ENCODE results near the gene AP1S3.
"Not testable (repeated sequence)": the region's sequence is repeated elsewhere in the genome, so short reads cannot be mapped to it uniquely, and the experiment has no call there.

The AP1S3 gene

DNA sequence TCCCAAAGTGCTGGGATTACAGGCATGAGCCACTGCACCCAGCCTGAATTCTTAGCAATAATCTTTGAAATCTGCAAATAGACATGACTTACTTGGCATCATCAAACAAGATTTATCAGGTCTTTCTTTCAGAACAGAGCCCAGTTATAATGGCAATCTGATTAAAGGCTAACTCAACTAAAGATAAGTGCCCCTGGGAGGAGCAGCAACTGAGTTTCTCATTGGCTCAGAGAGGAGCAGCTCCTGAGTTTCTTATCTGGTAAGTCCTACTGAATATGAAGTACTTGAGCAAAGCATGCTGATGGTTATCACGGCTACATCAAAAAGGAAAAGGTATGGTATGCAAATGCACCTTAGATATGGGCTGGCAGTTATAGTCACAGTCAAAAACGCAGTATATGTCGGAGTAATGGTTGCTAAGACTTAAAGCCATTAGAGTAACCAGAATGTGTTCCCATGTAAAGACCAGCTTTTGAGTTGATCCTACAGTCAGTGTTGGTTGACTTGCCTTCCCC, 15.0 kb upstream of the AP1S3 start:
- DNase-seq (ENCODE audit: low read depth): no peak

DNA sequence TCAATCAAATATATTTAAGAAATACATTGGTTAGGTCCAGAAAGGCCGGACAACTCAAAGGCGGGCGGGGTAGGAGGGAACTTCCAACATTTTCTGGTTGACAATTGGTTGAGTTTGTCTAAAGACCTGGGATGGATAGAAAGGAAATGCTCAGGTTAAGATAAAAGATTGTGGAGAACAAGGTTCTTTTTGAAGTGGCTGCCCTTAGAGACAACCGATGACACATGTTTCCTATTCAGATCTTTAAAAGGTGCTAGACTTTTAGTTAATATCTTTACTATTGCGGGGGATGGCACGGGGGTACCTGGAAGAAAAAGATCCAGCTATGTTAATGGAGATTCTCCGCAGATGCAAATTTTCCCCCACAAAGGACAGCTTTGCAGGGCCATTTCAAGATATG, 10.0 kb upstream of the AP1S3 start:
- no peak for DNase-seq (ENCODE audit: low read depth)

DNA sequence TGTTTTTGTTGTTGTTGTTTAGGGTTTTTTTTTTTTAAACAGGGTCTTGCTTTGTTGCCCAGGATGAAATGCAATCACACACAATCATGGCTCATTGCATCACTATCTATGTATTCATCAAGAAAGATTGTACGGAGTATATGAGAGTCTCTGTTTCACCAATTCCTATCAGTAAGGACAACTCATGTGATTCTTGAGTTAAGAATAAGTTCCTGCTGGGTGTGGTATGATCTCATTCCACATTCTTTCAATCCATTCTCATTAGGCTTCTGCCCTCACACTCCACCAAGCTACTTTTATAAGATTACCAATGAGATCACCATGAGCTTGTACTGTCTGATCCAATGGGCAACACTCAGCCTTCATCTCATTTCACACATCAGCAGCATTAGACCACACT, 9.1 kb upstream of the AP1S3 start:
- DNase-seq (ENCODE audit: low read depth): peak; percentile 43

- no peak for DNase-seq (ENCODE audit: low read depth)
Measured at GRCh38 chr2:223841436-223842190, 4.2 kb upstream of the AP1S3 start.

DNA sequence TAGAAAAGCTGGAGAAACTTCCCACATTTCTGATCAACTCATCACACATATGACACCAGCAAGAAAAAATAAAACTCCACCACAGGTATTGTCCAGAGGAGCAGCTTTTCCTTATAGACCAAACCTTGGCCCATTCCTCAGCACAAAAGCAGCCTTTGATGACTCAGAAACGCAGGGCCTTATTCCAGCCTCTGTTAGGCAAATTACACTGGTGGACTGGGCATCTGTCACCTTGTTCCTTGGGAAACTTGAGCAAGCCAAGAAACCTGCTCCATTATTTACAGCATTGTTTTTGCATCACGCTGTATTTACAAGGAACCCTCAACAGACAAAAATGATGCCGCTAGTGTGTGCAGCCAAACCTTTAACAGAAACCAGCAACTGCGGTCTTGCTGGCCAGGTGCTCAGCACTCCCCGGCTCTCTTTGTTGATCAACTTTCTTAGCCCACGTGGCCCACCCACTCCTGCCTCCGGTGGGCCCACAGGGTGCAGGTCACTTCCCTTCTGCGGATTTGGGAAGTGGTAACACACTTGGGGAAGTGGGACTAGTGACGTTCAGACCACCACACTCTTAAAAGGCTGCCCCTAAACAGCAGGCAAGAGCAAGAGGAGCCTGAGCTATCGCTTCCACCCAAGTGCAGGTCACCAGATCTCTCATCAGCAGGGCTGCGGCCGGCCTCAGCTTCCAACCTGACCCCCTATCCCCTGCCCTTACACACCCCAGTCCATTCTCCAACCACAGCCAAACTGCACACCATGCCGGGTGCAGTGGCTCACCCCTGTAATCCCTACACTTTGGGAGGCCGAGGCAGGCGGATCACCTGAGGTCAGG, 1.5 kb downstream of the AP1S3 start:
- no peak for DNase-seq (ENCODE audit: low read depth)

DNA sequence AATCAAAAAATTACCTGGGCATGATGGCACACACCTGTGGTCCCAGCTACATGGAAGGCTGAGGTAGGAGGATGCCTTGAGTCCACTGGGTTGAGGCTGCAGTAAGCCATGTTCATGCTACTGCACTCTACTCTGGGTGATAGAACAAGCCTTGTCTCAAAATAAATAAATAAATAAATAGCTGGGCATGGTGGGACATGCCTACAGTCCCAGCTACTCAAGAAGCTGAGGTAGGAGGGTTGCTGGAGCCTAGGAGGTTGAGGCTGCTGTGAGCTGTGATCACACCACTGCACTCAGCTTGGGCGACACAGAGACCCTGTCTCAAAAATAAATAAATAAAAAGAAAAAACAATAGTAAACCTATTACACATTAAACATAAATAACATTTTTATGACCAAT, 3.0 kb downstream of the AP1S3 start:
- no peak for DNase-seq (ENCODE audit: low read depth)

GRCh38 chr2:223832241-223832903, 5.0 kb downstream of the AP1S3 start:
- DNase-seq (ENCODE audit: low read depth): no peak

GRCh38 chr2:223829128-223829527, 8.3 kb downstream of the AP1S3 start:
- no peak for DNase-seq (ENCODE audit: low read depth)

DNA sequence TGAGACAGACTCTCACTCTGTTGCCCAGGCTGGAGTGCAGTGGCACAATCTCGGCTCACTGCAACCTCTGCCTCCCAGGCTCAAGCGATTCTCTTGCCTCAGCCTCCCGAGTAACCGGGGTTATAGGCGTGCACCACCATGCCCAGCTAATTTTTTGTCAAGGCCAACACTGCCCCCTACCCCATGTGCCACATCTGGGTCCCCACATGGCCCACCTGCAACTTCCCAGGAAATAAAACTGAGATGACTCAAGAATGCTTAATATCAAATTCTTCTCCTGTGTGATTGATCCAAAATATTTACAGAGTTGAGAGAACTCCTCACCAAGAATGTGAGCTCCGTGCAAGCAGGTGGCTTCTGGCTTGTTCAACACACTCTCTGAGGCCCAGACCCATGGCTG, 9.1 kb downstream of the AP1S3 start:
- no peak for DNase-seq (ENCODE audit: low read depth)

DNA sequence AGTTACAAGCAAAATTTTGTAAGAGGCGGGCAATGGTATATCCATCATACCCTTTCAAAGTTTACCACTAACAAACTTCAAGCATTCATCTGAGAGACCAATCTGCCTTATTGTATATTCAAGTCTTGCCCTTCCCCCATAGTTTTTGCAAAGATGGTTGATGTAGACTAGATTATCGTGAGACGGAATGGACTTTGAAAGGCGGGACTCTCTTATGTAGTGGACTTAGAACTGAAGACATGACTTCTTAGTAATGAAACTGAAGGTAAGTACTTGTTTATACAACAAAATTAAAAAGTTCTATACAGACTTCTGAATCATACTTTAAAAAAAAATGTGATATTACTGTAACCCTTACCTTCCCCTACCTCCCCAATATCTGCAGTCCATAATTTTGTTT, 10.4 kb downstream of the AP1S3 start:
- DNase-seq (ENCODE audit: low read depth): no peak

DNA sequence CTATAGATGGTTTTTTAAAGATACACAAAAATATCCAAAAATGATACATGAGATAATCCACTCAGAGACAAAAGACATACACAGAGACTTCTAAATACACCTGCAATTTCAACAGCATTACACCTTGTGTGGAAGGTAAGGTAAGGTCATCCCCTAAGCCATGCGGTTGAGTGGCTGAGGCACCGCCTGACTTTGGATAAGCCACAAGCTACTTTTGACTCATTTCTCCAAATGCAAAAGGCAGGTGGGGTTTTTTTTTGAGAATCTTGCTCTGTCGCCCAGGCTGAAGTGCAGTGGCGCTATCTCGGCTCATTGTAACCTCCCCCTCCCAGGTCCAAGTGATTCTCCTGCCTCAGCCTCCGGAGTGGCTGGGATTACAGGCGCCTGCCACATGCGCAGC, 13.1 kb downstream of the AP1S3 start:
- no peak for DNase-seq (ENCODE audit: low read depth)

GRCh38 chr2:223822818-223823217, 14.6 kb downstream of the AP1S3 start:
- DNase-seq (ENCODE audit: low read depth): no peak

- no peak for DNase-seq (ENCODE audit: low read depth)
Measured at GRCh38 chr2:223820549-223820948, 16.8 kb downstream of the AP1S3 start.

DNA sequence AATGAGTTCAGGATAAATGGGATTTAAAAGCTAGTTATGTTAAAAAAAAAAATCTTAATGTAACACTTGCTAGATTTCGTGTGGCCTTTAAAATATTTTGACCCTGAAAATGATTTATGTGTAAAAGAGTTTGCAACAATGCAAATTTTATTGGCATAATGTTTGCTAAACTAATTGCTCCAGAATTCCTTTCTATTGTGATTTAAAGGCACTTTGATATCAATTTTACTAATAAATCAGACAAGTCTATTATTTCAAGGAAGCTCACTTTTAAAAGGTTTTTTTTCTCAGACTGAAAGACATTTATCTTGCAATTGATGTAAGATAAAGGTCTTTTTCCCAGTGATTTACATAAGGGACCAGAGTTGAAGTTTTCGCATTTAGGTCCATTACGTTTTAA, 17.5 kb downstream of the AP1S3 start:
- DNase-seq (ENCODE audit: low read depth): no peak

DNA sequence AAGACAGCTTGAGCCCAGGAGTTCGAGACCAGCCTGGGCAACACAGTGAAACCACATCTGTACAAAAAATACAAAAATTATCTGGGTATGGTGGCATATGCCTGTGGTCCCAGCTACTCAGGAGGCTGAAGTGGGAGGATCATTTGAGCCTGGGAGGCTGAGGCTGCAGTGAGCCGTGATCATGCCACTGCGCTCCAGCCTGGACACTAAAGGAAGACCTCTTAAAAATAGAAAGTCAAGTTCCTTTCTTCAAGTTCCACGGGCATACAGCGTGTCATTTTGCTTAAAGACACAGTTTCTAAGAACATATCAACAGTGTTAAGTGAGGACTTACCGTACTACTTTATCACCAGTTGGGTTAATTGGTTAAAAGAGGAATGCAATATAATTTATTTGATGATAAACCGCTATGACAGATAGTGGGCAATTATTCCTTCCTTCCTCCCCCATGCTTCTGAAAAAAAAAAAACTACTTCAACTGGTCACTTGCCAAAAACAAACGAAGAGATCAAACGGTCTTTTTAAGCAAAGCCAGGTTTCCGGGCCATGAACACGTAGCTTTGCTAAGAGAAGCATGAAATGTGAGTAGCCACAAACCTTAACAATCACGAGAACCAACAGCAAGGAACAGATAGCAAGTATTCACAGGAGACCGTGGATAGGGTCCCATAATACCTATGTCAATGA, 21.4 kb downstream of the AP1S3 start:
- no peak for DNase-seq (ENCODE audit: low read depth)

- DNase-seq (ENCODE audit: low read depth): peak; percentile 49
Measured at GRCh38 chr2:223815186-223815883, 22.0 kb downstream of the AP1S3 start.

DNA sequence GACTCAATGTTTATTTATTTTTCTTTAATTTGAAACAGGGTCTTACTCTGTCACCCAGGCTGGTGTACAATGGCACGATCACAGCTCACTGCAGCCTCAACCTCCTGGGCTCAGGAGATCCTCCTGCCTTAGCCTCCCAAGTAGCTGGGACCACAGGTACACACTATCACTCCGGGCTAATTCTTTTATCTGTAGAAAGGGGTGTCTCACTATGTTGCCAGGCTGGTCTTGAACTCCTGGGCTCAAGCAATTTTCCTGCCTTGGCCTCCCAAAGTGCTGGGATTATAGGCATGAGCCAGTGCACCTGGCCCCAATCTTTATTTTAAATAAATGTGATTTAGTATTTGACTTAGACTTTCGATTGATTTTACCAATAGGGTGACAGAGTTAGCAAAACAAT, 22.6 kb downstream of the AP1S3 start:
- DNase-seq (ENCODE audit: low read depth): not testable (repeated sequence)

DNA sequence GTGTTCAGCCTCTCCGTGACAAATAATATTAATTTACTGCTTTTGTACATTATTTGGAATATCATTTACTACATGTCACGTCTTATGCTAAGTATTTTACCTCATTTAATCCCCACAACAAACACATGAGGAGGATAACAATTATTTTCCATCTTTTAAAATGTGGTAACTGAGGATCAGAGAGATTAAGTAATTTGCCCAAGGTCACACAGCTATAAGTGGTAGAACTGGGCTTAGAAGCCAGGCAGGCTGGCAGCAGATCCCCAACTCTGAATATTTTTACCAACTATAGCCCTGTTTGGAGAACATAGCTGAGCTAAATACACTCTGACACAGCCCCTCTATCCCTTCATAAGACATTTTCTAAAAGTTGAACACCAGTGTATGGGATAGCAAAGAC, 24.1 kb downstream of the AP1S3 start:
- no peak for DNase-seq (ENCODE audit: low read depth)

GRCh38 chr2:223811757-223812156, 25.6 kb downstream of the AP1S3 start:
- no peak for DNase-seq (ENCODE audit: low read depth)

- no peak for DNase-seq (ENCODE audit: low read depth)
Measured at GRCh38 chr2:223805008-223805407, 32.4 kb downstream of the AP1S3 start.

DNA sequence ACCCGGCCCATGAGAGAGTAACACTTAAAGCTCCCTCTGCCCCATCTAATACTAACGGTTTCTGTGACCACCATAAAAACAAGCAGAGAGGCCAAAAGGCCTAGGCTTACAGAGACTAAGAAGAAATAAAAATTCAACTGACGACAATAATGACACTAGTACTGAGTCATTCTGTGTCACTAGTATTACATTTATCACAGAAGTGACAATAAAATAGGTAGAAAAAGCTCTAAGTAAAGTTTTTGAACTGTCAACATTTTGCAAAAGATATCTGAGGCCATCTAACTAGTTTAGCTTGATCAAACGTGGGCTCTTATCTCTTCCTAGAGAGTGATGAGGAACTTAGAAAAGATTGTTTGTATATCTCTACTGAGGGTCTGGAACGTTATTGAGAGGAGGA, 35.6 kb downstream of the AP1S3 start:
- DNase-seq (ENCODE audit: low read depth): no peak

GRCh38 chr2:223800908-223801307, 36.5 kb downstream of the AP1S3 start:
- no peak for DNase-seq (ENCODE audit: low read depth)

All from GM04504 (cell line).